Liver (tissue), 3 donors: Measurements from ENCODE around the gene CNIH3.

Source experiments
- CTCF ChIP-seq: fragments of 150-350 bp; IDR thresholded peaks from 2 replicates; pipeline ENCODE4 v1.5.1; 2017; ENCODE audit warnings: improper control_type of control experiment, low read depth, low read length; ENCODE audit not compliant: missing input control
- EGR1 ChIP-seq, 2 donors: IDR thresholded peaks; 2 replicates each; pipeline ENCODE4 v1.6.1; 2016 to 2018; ENCODE audit warnings: antibody characterized with exemption in 2 of 2, low read depth in 2 of 2
- FOXA1 ChIP-seq: IDR thresholded peaks from 2 replicates; pipeline ENCODE4 v1.6.1; 2016; ENCODE audit warnings: antibody characterized with exemption
- JUND ChIP-seq, 2 donors: IDR thresholded peaks; 2 replicates each; pipeline ENCODE4 v1.6.1; 2016; ENCODE audit warnings: antibody characterized with exemption in 2 of 2
- MAX ChIP-seq: IDR thresholded peaks from 2 replicates; pipeline ENCODE4 v1.6.1; 2016; ENCODE audit warnings: antibody characterized with exemption
- RAD21 ChIP-seq, 2 donors: IDR thresholded peaks; 2 replicates each; pipeline ENCODE4 v1.6.1; 2016; ENCODE audit warnings: antibody characterized with exemption in 2 of 2, mild to moderate bottlenecking in 2 of 2
- SP1 ChIP-seq: IDR thresholded peaks from 2 replicates; pipeline ENCODE4 v1.6.1; 2018; ENCODE audit warnings: antibody characterized with exemption, mild to moderate bottlenecking
- TAF1 ChIP-seq: conservative IDR thresholded peaks from 2 replicates; pipeline ENCODE4 v1.6.1; 2016; ENCODE audit warnings: antibody characterized with exemption, mild to moderate bottlenecking
- TF ChIP-seq, protein P1 (sequence below): IDR thresholded peaks from 2 replicates; pipeline ENCODE4 v1.6.1; 2016; ENCODE audit warnings: antibody characterized with exemption
- TF ChIP-seq, protein P2 (sequence below): IDR thresholded peaks from 2 replicates; pipeline ENCODE4 v1.6.1; 2016; ENCODE audit warnings: antibody characterized with exemption
- donor health status: healthy.
- donor health status: healthy.

DNA sequence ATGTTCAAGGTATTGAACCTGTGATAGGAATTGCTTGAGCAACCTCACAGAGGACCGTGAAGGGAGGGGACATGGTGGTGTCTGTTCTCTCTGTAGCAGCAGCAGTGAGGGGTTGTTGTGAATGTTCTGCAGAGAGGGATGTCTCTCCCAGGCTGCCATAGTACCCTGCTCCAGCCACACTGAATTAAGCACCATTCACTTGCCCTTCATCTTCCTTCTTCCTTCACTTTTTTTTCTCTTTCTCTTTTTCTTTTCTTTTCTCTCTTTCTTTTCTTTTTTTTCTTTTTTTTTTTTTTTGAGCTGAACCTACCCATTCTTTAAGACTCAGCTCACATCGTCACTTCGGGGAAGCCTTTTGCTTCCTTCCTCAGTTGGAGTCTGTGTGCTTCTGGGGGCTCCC is 89.5 kb downstream of the CNIH3 start:
- TF ChIP-seq CTCF (no peak), RAD21 (IDR thresholded peaks at IDR 0.05) (no peak), MAX (no peak), JUND (IDR thresholded peaks at IDR 0.05) (no peak), TAF1 (no peak), SP1 (no peak), EGR1 (IDR thresholded peaks at IDR 0.05; ENCODE audit: low read depth in 2 of 2) (no peak), FOXA1 (no peak)
- TF ChIP-seq, protein P1, sequence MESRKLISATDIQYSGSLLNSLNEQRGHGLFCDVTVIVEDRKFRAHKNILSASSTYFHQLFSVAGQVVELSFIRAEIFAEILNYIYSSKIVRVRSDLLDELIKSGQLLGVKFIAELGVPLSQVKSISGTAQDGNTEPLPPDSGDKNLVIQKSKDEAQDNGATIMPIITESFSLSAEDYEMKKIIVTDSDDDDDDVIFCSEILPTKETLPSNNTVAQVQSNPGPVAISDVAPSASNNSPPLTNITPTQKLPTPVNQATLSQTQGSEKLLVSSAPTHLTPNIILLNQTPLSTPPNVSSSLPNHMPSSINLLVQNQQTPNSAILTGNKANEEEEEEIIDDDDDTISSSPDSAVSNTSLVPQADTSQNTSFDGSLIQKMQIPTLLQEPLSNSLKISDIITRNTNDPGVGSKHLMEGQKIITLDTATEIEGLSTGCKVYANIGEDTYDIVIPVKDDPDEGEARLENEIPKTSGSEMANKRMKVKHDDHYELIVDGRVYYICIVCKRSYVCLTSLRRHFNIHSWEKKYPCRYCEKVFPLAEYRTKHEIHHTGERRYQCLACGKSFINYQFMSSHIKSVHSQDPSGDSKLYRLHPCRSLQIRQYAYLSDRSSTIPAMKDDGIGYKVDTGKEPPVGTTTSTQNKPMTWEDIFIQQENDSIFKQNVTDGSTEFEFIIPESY = no peak
- TF ChIP-seq, protein P2, sequence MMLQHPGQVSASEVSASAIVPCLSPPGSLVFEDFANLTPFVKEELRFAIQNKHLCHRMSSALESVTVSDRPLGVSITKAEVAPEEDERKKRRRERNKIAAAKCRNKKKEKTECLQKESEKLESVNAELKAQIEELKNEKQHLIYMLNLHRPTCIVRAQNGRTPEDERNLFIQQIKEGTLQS = no peak
